Kidney epithelial cell (primary cell): ENCODE data around the gene MYO1G. TPM values are rescaled to one million over a fixed set of nuclear protein-coding genes. Genes with fewer than 3 reads are reported as not detected.

Source experiments
- DNase-seq: peaks from one replicate; pipeline ENCODE4 v3.0.0-alpha.2; 2010; ENCODE audit warnings: low read depth
- H3K27me3 ChIP-seq: 2 replicates; pipeline ENCODE4 v1.6.0; 2011; ENCODE audit warnings: low read length; ENCODE audit not compliant: control insufficient read depth, insufficient read depth
- H3K36me3 ChIP-seq: 2 replicates; pipeline ENCODE4 v1.5.1; 2011; ENCODE audit warnings: low read length; ENCODE audit not compliant: control insufficient read depth, insufficient read depth
- H3K4me3 ChIP-seq: 2 replicates; pipeline ENCODE4 v1.5.1; 2011; ENCODE audit warnings: low read depth, mild to moderate bottlenecking, control low read depth, low read length
- total RNA-seq: library from RNA; depleted of rRNA; stranded (reverse); fragments of >200 nt; gene quantifications from 2 replicates; pipeline ENCODE4 v1.2.3, GENCODE V29; 2015
- TF ChIP-seq, protein P1 (sequence below): IDR thresholded peaks from 2 replicates; pipeline ENCODE4 v1.5.1; 2011; ENCODE audit warnings: mild to moderate bottlenecking, moderate library complexity, low read length, control low read depth, inconsistent platforms; ENCODE audit not compliant: insufficient read depth, poor library complexity, severe bottlenecking

Gene MYO1G
- total RNA-seq, 1 donor from 2014 or later: 0.04 TPM

DNA sequence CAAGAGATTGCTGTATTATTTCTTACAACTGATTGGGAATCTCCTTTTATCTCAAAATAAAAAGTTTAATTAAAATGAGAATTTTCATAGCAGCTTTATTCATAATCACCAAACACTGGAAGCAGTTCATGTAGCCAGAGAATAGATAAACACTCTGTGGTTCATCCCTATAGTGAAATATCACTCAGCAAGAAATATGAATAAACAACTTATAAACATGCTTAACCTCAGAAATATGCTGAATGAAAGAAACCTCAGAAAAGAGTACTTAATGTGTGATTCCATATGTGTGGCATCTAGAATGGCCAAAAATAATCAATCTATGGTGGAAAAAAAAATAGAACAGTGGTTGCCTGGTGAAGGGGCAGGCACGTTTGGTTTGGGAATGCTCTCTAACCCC lies 33.3 kb downstream of the MYO1G start:
- no peaks in the 10 kb centered on the region for H3K27me3 ChIP-seq
- TF ChIP-seq, protein P1, sequence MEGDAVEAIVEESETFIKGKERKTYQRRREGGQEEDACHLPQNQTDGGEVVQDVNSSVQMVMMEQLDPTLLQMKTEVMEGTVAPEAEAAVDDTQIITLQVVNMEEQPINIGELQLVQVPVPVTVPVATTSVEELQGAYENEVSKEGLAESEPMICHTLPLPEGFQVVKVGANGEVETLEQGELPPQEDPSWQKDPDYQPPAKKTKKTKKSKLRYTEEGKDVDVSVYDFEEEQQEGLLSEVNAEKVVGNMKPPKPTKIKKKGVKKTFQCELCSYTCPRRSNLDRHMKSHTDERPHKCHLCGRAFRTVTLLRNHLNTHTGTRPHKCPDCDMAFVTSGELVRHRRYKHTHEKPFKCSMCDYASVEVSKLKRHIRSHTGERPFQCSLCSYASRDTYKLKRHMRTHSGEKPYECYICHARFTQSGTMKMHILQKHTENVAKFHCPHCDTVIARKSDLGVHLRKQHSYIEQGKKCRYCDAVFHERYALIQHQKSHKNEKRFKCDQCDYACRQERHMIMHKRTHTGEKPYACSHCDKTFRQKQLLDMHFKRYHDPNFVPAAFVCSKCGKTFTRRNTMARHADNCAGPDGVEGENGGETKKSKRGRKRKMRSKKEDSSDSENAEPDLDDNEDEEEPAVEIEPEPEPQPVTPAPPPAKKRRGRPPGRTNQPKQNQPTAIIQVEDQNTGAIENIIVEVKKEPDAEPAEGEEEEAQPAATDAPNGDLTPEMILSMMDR: no peak
- H3K4me3 ChIP-seq: no peak overlapping the region
- no peaks in the 10 kb centered on the region for H3K36me3 ChIP-seq
- no peak for DNase-seq

DNA sequence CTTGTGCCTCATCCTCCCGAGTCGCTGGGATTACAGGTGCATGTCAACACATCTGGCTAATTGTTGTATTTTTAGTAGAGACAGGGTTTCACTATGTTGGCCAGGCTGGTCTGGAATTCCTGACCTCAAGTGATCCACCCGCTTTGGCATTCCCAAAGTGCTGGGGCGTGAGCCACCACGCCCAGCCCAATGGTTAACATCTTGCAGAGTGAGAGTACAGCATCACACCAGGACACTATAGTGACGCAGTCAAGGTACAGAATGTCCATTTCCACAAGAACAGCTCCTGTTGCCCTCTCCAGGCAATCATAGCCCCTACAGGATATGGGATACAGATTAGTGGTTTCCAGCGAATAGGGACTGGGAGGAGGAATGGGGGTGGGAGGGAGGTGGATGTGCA lies 34.0 kb downstream of the MYO1G start:
- H3K36me3 ChIP-seq: no peaks in the 10 kb centered on the region
- no peak for DNase-seq
- H3K27me3 ChIP-seq: no peaks in the 10 kb centered on the region
- no peak overlapping the region for H3K4me3 ChIP-seq
- TF ChIP-seq, protein P1: no peak

DNA sequence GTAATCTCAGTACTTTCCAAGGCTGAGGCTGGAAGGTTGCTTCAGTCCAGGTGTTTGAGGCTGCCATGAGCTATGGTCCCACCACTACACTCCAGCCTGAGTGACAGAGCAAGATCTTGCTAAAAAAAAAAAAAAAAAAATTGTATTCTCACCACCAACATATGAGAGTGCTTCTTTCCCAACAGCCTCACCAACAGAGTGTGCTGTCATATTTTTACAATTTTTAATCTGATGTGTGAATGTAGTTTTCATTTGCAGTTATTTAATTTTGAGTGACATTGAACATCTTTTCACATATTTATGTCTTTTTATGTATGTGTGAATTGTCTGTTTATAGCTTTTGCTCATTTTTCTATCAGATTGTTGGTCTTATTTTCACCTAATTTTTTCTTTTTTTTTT lies 35.2 kb downstream of the MYO1G start:
- H3K27me3 ChIP-seq: no peaks in the 10 kb centered on the region
- no peak overlapping the region for H3K4me3 ChIP-seq
- TF ChIP-seq, protein P1: no peak
- no peaks in the 10 kb centered on the region for H3K36me3 ChIP-seq
- DNase-seq: no peak

DNA sequence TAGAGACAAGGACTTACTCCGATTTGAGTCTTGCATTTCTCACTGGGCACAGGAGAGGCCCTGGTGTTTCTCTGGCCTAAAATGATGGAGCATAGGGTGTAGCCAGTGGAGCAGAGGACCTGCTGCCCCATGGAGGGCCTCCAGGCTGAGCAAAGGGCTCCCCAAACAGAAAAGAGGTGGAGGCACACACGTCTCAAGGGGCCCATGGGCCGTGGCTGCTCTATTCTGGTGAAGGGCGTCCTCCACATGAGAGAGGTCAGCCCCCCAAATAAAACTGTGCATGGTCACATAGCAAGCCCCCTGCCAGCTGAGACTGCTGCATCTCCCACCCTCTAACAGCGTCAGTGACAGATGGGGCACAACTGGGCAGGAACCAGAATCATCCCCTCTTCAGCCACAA lies 41.4 kb downstream of the MYO1G start:
- TF ChIP-seq, protein P1: no peak
- no peaks in the 10 kb centered on the region for H3K36me3 ChIP-seq
- peaks cover 3% of the 10 kb centered on the region for H3K27me3 ChIP-seq
- DNase-seq: no peak
- H3K4me3 ChIP-seq: no peak overlapping the region

DNA sequence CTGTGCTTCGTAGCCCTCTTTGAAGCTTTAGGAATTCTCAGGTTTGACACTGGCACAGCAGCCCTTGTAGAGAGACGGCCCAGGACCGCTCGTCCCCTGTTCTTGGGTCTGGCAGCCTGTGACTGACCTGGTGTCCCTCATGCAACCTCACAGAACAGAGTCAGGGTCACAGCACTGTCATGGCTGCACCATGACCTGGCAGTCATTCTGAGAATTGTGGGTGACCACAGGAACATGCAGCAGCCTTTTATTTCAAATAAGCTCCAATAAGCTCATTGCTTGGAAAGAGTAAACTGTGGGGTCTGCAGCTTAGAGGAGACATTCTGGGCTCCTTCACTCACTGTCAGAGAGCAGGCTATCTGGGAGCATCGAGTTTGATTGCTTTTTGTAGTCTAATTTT lies 42.5 kb downstream of the MYO1G start:
- Histone ChIP-seq H3K27me3 (peaks cover 3% of the 10 kb centered on the region), H3K36me3 (no peaks in the 10 kb centered on the region), H3K4me3 (no peak overlapping the region)
- no peak for DNase-seq
- TF ChIP-seq, protein P1: no peak

DNA sequence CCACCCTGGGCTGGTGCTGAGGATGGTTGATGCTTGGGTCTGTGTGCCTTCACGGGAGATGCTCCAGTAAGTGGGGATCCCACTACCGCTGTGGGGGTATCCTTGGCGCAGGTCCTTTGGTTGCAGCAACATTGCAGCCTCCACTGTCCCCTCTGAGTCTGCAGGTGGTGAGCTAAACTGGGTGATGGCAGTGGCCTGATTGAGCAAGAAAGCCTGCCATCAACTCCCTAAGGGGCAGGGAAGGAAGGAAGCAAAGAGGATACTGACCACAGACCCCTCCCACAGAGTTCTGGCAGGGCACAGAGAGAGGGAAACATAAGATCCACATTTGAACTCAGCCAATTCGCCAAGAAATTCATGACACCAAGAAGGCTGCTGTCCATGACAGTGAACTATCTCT lies 43.2 kb downstream of the MYO1G start:
- TF ChIP-seq, protein P1: no peak
- Histone ChIP-seq H3K4me3 (no peak overlapping the region), H3K36me3 (no peaks in the 10 kb centered on the region), H3K27me3 (peaks cover 3% of the 10 kb centered on the region)
- DNase-seq: no peak
